ENCODE measurements around the gene USP33.

DNA sequence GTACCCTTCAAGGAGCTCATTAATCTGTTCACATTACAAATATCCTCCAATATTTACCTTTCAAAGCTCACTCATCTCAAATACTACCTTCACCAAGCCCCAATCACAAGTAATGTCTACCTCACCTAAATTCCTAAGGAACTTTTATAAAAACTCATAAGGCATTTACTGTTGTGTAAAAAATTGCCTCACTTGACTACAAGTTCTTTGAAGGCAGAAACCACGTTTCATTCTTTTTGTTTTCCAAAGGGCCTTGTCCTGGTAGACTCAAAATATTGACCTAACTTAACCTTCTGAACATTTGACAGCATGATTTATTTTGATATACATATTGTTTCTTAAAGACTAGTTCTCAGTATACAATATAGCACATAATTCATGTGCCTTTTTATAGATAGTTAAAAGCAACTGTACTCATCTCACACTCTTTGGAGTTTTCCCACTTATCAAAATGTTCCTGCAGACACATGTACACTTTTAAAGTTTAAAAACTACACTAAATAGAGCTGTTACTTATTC lies 2.5 kb downstream of the USP33 start:
- TF ChIP-seq, protein P1, sequence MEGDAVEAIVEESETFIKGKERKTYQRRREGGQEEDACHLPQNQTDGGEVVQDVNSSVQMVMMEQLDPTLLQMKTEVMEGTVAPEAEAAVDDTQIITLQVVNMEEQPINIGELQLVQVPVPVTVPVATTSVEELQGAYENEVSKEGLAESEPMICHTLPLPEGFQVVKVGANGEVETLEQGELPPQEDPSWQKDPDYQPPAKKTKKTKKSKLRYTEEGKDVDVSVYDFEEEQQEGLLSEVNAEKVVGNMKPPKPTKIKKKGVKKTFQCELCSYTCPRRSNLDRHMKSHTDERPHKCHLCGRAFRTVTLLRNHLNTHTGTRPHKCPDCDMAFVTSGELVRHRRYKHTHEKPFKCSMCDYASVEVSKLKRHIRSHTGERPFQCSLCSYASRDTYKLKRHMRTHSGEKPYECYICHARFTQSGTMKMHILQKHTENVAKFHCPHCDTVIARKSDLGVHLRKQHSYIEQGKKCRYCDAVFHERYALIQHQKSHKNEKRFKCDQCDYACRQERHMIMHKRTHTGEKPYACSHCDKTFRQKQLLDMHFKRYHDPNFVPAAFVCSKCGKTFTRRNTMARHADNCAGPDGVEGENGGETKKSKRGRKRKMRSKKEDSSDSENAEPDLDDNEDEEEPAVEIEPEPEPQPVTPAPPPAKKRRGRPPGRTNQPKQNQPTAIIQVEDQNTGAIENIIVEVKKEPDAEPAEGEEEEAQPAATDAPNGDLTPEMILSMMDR (IDR thresholded peaks at IDR 0.05; ENCODE audit: insufficient read depth, low read length) = no peak
- TF ChIP-seq POLR2AphosphoS5 (IDR thresholded peaks at IDR 0.05; ENCODE audit: low read depth) (no peak), GABPA (IDR thresholded peaks at IDR 0.05; ENCODE audit: low read depth) (no peak)
- TF ChIP-seq, protein P2, sequence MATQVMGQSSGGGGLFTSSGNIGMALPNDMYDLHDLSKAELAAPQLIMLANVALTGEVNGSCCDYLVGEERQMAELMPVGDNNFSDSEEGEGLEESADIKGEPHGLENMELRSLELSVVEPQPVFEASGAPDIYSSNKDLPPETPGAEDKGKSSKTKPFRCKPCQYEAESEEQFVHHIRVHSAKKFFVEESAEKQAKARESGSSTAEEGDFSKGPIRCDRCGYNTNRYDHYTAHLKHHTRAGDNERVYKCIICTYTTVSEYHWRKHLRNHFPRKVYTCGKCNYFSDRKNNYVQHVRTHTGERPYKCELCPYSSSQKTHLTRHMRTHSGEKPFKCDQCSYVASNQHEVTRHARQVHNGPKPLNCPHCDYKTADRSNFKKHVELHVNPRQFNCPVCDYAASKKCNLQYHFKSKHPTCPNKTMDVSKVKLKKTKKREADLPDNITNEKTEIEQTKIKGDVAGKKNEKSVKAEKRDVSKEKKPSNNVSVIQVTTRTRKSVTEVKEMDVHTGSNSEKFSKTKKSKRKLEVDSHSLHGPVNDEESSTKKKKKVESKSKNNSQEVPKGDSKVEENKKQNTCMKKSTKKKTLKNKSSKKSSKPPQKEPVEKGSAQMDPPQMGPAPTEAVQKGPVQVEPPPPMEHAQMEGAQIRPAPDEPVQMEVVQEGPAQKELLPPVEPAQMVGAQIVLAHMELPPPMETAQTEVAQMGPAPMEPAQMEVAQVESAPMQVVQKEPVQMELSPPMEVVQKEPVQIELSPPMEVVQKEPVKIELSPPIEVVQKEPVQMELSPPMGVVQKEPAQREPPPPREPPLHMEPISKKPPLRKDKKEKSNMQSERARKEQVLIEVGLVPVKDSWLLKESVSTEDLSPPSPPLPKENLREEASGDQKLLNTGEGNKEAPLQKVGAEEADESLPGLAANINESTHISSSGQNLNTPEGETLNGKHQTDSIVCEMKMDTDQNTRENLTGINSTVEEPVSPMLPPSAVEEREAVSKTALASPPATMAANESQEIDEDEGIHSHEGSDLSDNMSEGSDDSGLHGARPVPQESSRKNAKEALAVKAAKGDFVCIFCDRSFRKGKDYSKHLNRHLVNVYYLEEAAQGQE (IDR thresholded peaks at IDR 0.05; ENCODE audit: insufficient replicate concordance, low read depth) = no peak

All from HL-60 (cell line).